ENCODE results near the gene SLC22A17. TPM values are rescaled to one million over a fixed set of nuclear protein-coding genes. Genes with fewer than 3 reads are reported as not detected.
"Not testable (repeated sequence)": the region's sequence is repeated elsewhere in the genome, so short reads cannot be mapped to it uniquely, and the experiment has no call there.

The SLC22A17 gene
- total and polyA plus RNA-seq, 2 experiments from 2014 or later, result 43.8 to 74.0 TPM

DNA sequence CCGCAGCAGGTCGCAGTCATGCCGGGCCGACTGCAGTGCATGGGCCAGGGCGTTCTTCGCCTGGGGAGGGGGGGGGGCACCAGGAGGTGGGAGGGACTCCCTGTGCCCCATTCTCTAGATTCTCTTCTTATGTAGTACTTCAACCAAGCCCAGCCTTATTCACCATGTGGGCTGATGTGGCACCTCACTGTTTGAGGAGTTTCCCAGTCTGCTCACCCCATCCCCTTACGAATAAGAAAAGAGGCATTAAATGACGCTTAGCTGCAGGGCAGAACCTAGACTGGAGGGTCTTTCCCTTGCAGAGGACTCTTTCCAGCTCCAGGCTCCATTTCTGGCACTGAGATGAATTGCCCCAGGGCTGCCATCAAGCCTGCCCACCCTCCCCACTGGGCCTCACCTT is 36.3 kb upstream of the SLC22A17 start:
- H3K27ac ChIP-seq, result peak overlapping the region; percentile 86
- H3K4me1 ChIP-seq (ENCODE audit: low read depth), result no peaks in the 10 kb centered on the region
- TF ChIP-seq, protein P1, sequence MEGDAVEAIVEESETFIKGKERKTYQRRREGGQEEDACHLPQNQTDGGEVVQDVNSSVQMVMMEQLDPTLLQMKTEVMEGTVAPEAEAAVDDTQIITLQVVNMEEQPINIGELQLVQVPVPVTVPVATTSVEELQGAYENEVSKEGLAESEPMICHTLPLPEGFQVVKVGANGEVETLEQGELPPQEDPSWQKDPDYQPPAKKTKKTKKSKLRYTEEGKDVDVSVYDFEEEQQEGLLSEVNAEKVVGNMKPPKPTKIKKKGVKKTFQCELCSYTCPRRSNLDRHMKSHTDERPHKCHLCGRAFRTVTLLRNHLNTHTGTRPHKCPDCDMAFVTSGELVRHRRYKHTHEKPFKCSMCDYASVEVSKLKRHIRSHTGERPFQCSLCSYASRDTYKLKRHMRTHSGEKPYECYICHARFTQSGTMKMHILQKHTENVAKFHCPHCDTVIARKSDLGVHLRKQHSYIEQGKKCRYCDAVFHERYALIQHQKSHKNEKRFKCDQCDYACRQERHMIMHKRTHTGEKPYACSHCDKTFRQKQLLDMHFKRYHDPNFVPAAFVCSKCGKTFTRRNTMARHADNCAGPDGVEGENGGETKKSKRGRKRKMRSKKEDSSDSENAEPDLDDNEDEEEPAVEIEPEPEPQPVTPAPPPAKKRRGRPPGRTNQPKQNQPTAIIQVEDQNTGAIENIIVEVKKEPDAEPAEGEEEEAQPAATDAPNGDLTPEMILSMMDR (IDR thresholded peaks at IDR 0.05; ENCODE audit: low read depth, low read length), result no peak
- H3K27me3 ChIP-seq, result no peaks in the 10 kb centered on the region
- no peak overlapping the region for H3K4me3 ChIP-seq
- no peak for DNase-seq (ENCODE audit: low read depth in 1 of 2, low spot score in 1 of 2)
- H3K9me3 ChIP-seq (ENCODE audit: low read depth), result no peaks in the 10 kb centered on the region
- peaks cover 96% of the 10 kb centered on the region for H3K36me3 ChIP-seq

DNA sequence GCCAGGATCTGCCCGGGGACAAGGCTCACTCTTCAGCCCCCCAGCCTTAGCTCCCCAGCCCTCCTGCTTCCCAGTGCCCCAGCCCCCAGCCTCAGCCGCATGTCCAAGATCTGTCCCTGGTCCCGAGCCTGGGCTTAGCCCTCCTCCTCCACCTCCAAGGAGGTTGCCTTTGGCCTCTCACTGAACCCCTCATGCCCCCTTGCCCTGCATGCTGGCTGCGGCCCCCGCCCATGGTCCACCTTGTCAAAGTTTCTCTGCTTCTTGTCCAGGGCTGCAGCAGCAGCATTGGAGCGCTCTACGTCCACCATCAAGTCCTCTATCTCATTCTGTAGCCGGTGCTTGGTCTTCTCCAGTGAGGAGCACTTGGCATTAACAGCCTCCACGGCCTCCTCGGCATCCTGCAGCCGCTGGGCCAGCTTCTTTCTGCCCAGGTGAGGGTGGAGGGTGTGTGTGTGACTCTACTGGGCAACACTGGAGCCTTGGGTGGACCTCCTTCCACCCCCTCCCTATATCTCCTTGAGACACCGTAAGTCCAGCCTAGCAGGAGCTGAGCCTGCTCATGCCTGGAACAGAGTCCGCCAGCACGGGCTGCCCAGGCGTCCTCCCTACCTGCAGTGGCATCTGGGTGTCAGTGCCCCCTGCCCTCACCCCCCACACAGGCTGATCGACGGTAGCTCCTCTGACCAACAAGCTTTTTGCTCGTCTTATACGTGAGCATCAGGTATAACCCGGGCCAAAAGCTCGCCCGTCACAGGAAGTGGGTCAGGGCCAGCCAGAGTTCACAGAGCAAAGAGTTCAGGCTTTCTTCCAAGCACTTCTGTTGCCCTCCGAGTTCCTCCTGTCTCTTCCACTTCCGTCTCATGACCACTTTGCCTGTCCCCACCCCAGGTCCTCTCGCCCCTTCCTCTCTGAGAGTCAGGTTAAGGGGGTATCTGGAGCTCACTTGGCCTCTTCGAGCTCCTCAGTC is 35.5 kb upstream of the SLC22A17 start:
- no peaks in the 10 kb centered on the region for H3K9me3 ChIP-seq (ENCODE audit: low read depth)
- peak overlapping the region; percentile 86 for H3K27ac ChIP-seq
- peaks cover 96% of the 10 kb centered on the region for H3K36me3 ChIP-seq
- TF ChIP-seq, protein P1 (IDR thresholded peaks at IDR 0.05; ENCODE audit: low read depth, low read length), result no peak
- no peak for DNase-seq (ENCODE audit: low read depth in 1 of 2, low spot score in 1 of 2)
- H3K4me3 ChIP-seq, result no peak overlapping the region
- no peaks in the 10 kb centered on the region for H3K4me1 ChIP-seq (ENCODE audit: low read depth)
- no peaks in the 10 kb centered on the region for H3K27me3 ChIP-seq

DNA sequence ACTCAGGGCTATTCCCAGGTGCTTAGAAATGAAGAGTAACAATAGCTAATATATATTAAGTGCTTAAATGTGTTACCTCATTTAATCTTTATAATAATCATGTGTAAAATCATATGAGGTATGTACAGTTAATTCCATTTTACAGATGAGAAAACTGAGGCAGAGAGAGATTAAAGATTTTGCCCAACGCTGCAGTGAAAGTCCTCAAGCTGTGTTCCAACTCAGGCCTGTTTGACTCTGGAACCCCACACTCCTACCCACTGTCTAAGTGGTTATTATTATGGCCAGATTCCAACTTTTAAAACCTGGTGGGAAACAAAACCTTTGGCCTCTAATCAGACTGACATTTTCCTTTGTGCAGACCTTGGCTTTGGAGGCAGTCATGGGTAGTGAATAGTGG is 34.3 kb upstream of the SLC22A17 start:
- no peak overlapping the region for H3K4me3 ChIP-seq
- H3K27ac ChIP-seq, result peak overlapping the region; percentile 86
- TF ChIP-seq, protein P1 (IDR thresholded peaks at IDR 0.05; ENCODE audit: low read depth, low read length), result no peak
- H3K9me3 ChIP-seq (ENCODE audit: low read depth), result no peaks in the 10 kb centered on the region
- DNase-seq (ENCODE audit: low read depth in 1 of 2, low spot score in 1 of 2), result no peak
- H3K4me1 ChIP-seq (ENCODE audit: low read depth), result no peaks in the 10 kb centered on the region
- peaks cover 96% of the 10 kb centered on the region for H3K36me3 ChIP-seq
- no peaks in the 10 kb centered on the region for H3K27me3 ChIP-seq

DNA sequence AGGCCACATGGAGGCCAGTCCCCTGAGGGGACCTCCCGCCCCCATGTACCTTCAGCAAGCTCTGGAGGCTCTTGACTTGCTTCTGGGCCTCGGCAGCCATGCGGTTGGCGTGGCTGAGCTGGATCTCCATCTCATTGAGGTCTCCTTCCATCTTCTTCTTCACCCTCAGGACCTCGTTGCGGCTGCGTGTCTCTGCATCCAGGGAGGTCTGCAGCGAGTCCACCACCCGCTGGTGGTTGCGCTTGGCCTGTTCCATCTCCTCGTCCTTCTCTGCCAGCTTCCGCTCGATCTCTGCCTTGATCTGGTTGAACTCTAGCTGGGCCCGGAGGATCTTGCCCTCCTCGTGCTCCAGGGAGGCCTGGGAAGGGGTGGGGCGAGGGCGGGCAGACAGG is 33.6 kb upstream of the SLC22A17 start:
- not testable (repeated sequence) for H3K9me3 ChIP-seq (ENCODE audit: low read depth); H3K4me1 ChIP-seq (ENCODE audit: low read depth); H3K27me3 ChIP-seq; H3K4me3 ChIP-seq; DNase-seq (ENCODE audit: low read depth in 1 of 2, low spot score in 1 of 2)
- Histone ChIP-seq H3K36me3 (peaks cover 96% of the 10 kb centered on the region), H3K27ac (peak overlapping the region; percentile 86)

DNA sequence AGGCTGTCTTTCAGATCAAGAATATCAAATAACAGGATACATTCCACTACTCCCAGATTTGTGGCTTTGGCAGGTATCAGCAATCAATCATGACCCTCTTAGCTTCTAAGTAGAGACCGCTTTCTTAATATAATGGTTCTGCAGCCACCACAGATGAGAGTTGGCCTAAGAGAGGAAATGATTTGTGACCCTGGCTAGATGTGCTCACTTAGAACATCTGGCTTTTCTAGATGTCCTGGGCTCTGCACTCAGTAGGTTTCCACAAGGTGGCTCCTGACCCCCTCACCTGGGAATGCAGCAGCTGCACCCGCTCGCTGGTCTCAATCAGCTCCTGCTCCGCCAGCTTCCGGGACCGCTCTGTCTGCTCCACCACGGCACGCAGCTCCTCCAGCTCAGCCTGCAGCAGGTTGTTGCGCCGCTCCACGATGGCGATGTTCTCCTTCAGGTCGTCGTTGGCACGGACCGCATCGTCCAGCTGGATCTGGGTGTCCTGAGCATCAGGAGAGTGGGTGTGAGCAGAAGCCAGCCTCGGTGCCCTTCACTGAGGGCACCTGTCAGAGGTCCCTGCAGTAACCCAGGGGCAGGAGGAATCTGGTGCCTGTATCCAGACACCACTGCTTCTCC is 33.1 kb upstream of the SLC22A17 start:
- DNase-seq (ENCODE audit: low read depth in 1 of 2, low spot score in 1 of 2), result no peak
- Histone ChIP-seq H3K36me3 (peaks cover 96% of the 10 kb centered on the region), H3K27ac (peak overlapping the region; percentile 86), H3K4me1 (ENCODE audit: low read depth) (no peaks in the 10 kb centered on the region), H3K27me3 (no peaks in the 10 kb centered on the region), H3K4me3 (no peak overlapping the region), H3K9me3 (ENCODE audit: low read depth) (no peaks in the 10 kb centered on the region)
- TF ChIP-seq, protein P1 (IDR thresholded peaks at IDR 0.05; ENCODE audit: low read depth, low read length), result no peak

DNA sequence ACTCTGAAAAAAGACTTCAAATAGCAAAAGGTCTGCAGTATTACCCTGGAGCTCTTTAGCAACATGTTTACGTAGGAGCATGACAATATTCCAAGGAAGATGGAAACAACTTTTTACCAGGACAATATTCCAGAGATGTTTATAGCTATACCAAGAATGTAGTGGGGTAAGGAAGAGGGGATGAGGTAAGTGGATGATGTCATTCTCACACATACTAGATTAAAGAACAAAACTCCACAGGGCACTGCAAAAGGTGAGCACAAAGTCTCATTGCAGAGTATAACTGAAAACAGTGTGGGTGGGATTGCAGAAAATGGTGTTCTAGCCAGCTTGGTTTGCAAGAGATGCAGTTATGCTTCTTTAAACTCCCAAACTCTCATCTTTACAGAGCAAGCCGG is 32.6 kb upstream of the SLC22A17 start:
- no peak overlapping the region for H3K4me3 ChIP-seq
- H3K36me3 ChIP-seq, result peaks cover 94% of the 10 kb centered on the region
- H3K4me1 ChIP-seq (ENCODE audit: low read depth), result no peaks in the 10 kb centered on the region
- H3K27me3 ChIP-seq, result no peaks in the 10 kb centered on the region
- TF ChIP-seq, protein P1 (IDR thresholded peaks at IDR 0.05; ENCODE audit: low read depth, low read length), result no peak
- no peak for DNase-seq (ENCODE audit: low read depth in 1 of 2, low spot score in 1 of 2)
- peak overlapping the region; percentile 86 for H3K27ac ChIP-seq
- H3K9me3 ChIP-seq (ENCODE audit: low read depth), result no peaks in the 10 kb centered on the region

All from cardiac muscle cell (in vitro differentiated cells and primary cell).